ENCODE results near the gene KIFAP3.
"Not testable (repeated sequence)": the region's sequence is repeated elsewhere in the genome, so short reads cannot be mapped to it uniquely, and the experiment has no call there.

Gene KIFAP3

GRCh38 chr1:170068923-170069322 lies 5.6 kb downstream of the KIFAP3 start:
- TF ChIP-seq CTCF (IDR thresholded peaks at IDR 0.05; ENCODE audit: insufficient read depth, low read length, poor library complexity, severe bottlenecking), result no peak
- no peaks in the 10 kb centered on the region for H3K36me3 ChIP-seq (ENCODE audit: control insufficient read depth, insufficient read depth, low read length)
- H3K27me3 ChIP-seq (replicated peaks; ENCODE audit: control insufficient read depth, insufficient read depth, low read length), result no peaks in the 10 kb centered on the region
- no peak for DNase-seq (ENCODE audit: extremely low read depth, insufficient read length)
- H3K4me3 ChIP-seq (replicated peaks; ENCODE audit: low read depth, low read length), result peak overlapping the region; percentile 39

- peak; percentile 39 for TF ChIP-seq CTCF (IDR thresholded peaks at IDR 0.05; ENCODE audit: insufficient read depth, low read length, poor library complexity, severe bottlenecking)
- H3K27me3 ChIP-seq (replicated peaks; ENCODE audit: control insufficient read depth, insufficient read depth, low read length), result no peaks in the 10 kb centered on the region
- peak overlapping the region; percentile 19; the same call in 1 of the 2 replicates for H3K4me3 ChIP-seq (replicated peaks; ENCODE audit: low read depth, low read length)
- no peaks in the 10 kb centered on the region for H3K36me3 ChIP-seq (ENCODE audit: control insufficient read depth, insufficient read depth, low read length)
- no peak for DNase-seq (ENCODE audit: extremely low read depth, insufficient read length)
Observed at GRCh38 chr1:170067253-170067819, 7.2 kb downstream of the KIFAP3 start.

- no peak for DNase-seq (ENCODE audit: extremely low read depth, insufficient read length)
- H3K27me3 ChIP-seq (replicated peaks; ENCODE audit: control insufficient read depth, insufficient read depth, low read length), result no peaks in the 10 kb centered on the region
- no peaks in the 10 kb centered on the region for H3K36me3 ChIP-seq (ENCODE audit: control insufficient read depth, insufficient read depth, low read length)
- H3K4me3 ChIP-seq (replicated peaks; ENCODE audit: low read depth, low read length), result no peak overlapping the region
- TF ChIP-seq CTCF (IDR thresholded peaks at IDR 0.05; ENCODE audit: insufficient read depth, low read length, poor library complexity, severe bottlenecking), result no peak
Observed at GRCh38 chr1:170064821-170065220, 9.7 kb downstream of the KIFAP3 start.

- DNase-seq (ENCODE audit: extremely low read depth, insufficient read length), result no peak
- Histone ChIP-seq H3K4me3 (replicated peaks; ENCODE audit: low read depth, low read length) (no peak overlapping the region), H3K36me3 (ENCODE audit: control insufficient read depth, insufficient read depth, low read length) (no peaks in the 10 kb centered on the region), H3K27me3 (replicated peaks; ENCODE audit: control insufficient read depth, insufficient read depth, low read length) (no peaks in the 10 kb centered on the region)
- TF ChIP-seq CTCF (IDR thresholded peaks at IDR 0.05; ENCODE audit: insufficient read depth, low read length, poor library complexity, severe bottlenecking), result no peak
Observed at GRCh38 chr1:170063109-170063826, 11.2 kb downstream of the KIFAP3 start.

- H3K36me3 ChIP-seq (ENCODE audit: control insufficient read depth, insufficient read depth, low read length), result not testable (repeated sequence)
Observed at GRCh38 chr1:170061676-170062075, 12.8 kb downstream of the KIFAP3 start.

GRCh38 chr1:170060015-170060520 lies 14.4 kb downstream of the KIFAP3 start:
- DNase-seq (ENCODE audit: extremely low read depth, insufficient read length); H3K4me3 ChIP-seq (replicated peaks; ENCODE audit: low read depth, low read length); H3K36me3 ChIP-seq (ENCODE audit: control insufficient read depth, insufficient read depth, low read length); H3K27me3 ChIP-seq (replicated peaks; ENCODE audit: control insufficient read depth, insufficient read depth, low read length): not testable (repeated sequence)

More at GRCh38 chr1:170061676-170062075, 12.8 kb downstream of the KIFAP3 start:
- H3K4me3 ChIP-seq (replicated peaks; ENCODE audit: low read depth, low read length); H3K27me3 ChIP-seq (replicated peaks; ENCODE audit: control insufficient read depth, insufficient read depth, low read length); DNase-seq (ENCODE audit: extremely low read depth, insufficient read length): not testable (repeated sequence)

Data from GM06990 (cell line).